MM.1S (cell line): ENCODE measurements around the gene DZIP1L.

Experiments used
- EZH2phosphoT487 ChIP-seq: fragments of 300-600 bp; sonication (generic); IDR thresholded peaks from 2 replicates; pipeline ENCODE4 v1.6.1; 2018; ENCODE audit warnings: antibody characterized with exemption, low read length
- TF ChIP-seq, protein P1 (sequence below): fragments of 300-600 bp; sonication (generic); IDR thresholded peaks from 2 replicates; pipeline ENCODE4 v1.5.1; 2016; ENCODE audit warnings: antibody characterized with exemption, low read length, mixed read lengths

DNA sequence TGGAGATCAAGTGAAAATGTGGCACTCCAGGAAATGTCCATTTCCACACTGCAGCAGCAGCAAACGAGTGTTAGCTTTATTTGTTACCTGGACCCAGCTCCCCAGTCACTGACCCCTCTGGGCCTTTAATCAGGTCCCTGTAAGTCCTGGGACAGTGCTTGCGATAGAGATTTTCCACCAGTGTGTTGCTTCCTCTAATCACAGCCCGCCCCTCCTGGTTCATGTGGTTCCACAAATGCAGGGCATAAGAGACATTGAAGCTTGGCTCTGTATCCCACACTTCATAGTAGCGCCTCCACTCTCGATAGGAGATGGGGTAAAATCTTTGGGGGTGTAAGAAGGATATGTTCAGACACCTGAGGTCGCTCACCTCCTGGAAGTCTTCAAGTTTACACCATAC is 8.8 kb upstream of the DZIP1L start:
- TF ChIP-seq, protein P1, sequence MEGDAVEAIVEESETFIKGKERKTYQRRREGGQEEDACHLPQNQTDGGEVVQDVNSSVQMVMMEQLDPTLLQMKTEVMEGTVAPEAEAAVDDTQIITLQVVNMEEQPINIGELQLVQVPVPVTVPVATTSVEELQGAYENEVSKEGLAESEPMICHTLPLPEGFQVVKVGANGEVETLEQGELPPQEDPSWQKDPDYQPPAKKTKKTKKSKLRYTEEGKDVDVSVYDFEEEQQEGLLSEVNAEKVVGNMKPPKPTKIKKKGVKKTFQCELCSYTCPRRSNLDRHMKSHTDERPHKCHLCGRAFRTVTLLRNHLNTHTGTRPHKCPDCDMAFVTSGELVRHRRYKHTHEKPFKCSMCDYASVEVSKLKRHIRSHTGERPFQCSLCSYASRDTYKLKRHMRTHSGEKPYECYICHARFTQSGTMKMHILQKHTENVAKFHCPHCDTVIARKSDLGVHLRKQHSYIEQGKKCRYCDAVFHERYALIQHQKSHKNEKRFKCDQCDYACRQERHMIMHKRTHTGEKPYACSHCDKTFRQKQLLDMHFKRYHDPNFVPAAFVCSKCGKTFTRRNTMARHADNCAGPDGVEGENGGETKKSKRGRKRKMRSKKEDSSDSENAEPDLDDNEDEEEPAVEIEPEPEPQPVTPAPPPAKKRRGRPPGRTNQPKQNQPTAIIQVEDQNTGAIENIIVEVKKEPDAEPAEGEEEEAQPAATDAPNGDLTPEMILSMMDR = no peak
- TF ChIP-seq EZH2phosphoT487 = no peak
